ENCODE measurements around the gene PIGK.

GRCh38 chr1:77065693-77066342 is 153.4 kb downstream of the PIGK start:
- TF ChIP-seq ZNF565 (CRISPR knock-in tag; conservative IDR thresholded peaks at IDR 0.05; ENCODE audit: low read depth) (no peak), ARNTL (CRISPR knock-in tag; IDR thresholded peaks at IDR 0.05; ENCODE audit: borderline replicate concordance, low read depth) (no peak), TSHZ2 (CRISPR knock-in tag; IDR thresholded peaks at IDR 0.05) (no peak), ESRRG (CRISPR knock-in tag; IDR thresholded peaks at IDR 0.05) (no peak), PATZ1 (CRISPR knock-in tag; IDR thresholded peaks at IDR 0.05; ENCODE audit: borderline replicate concordance) (no peak), CREB5 (CRISPR knock-in tag; IDR thresholded peaks at IDR 0.05; ENCODE audit: low read depth) (no peak), ZFP30 (CRISPR knock-in tag; IDR thresholded peaks at IDR 0.05) (no peak), TCF4 (CRISPR knock-in tag; IDR thresholded peaks at IDR 0.05; ENCODE audit: borderline replicate concordance) (no peak), CSDC2 (CRISPR knock-in tag; IDR thresholded peaks at IDR 0.05) (no peak), CSRNP3 (CRISPR knock-in tag; IDR thresholded peaks at IDR 0.05) (no peak), TOX (CRISPR knock-in tag; IDR thresholded peaks at IDR 0.05; ENCODE audit: borderline replicate concordance) (no peak), ISL1 (CRISPR knock-in tag; IDR thresholded peaks at IDR 0.05) (no peak), BACH2 (CRISPR knock-in tag; IDR thresholded peaks at IDR 0.05; ENCODE audit: borderline replicate concordance) (no peak)

All from SK-N-SH treated with all-trans-retinoic acid at 6 μM for 48 hours (cell line).